GM13976 (cell line): ENCODE data around the gene FAM32A.

Experiments used
- DNase-seq: peaks from one replicate; pipeline ENCODE4 v3.0.0; 2012; ENCODE audit warnings: low spot score
- CTCF ChIP-seq: IDR thresholded peaks from 2 replicates; pipeline ENCODE4 v1.5.1; 2012; ENCODE audit warnings: borderline replicate concordance, mild to moderate bottlenecking; ENCODE audit not compliant: insufficient read depth; ENCODE audit errors: extremely low read depth, missing control alignments, control extremely low read depth
- in situ Hi-C: fragments of 300-500 bp; cut with MboI; formaldehyde crosslinking; loops from one replicate; pipeline ENCODE4 v1.12.0; 2022; ENCODE audit warnings: low sequenced_read_pairs, mixed read lengths, inconsistent platforms; ENCODE audit not compliant: unreplicated experiment

The FAM32A gene

GRCh38 chr19:16190736-16191135 lies 5.5 kb downstream of the FAM32A start:
- no peak for TF ChIP-seq CTCF
- in situ Hi-C loops = loop anchor here (10.0 to 25.0 kb wide), 2 partner anchors 146 to 553 kb away; partner anchors contain the start of gene CYP4F3

GRCh38 chr19:16191216-16191908 lies 6.2 kb downstream of the FAM32A start:
- TF ChIP-seq CTCF = no peak
- no peak for DNase-seq
- in situ Hi-C loops = loop anchor here (10.0 to 25.0 kb wide), 2 partner anchors 147 to 554 kb away; partner anchors contain the start of gene CYP4F3

More at GRCh38 chr19:16190736-16191135, 5.5 kb downstream of the FAM32A start:
- no peak for DNase-seq

GRCh38 chr19:16193466-16193865 lies 8.3 kb downstream of the FAM32A start:
- no peak for DNase-seq
- in situ Hi-C loops = loop anchor here (10.0 to 25.0 kb wide), 2 partner anchors 149 to 556 kb away; partner anchors contain the start of gene CYP4F3
- no peak for TF ChIP-seq CTCF

GRCh38 chr19:16197188-16197621 lies 12.0 kb downstream of the FAM32A start:
- in situ Hi-C loops = loop anchor here (10.0 to 25.0 kb wide), 2 partner anchors 152 to 560 kb away; partner anchors contain the start of gene CYP4F3
- peak; percentile 11 for DNase-seq
- TF ChIP-seq CTCF = no peak

GRCh38 chr19:16197622-16198369 lies 12.6 kb downstream of the FAM32A start, which contains the start of gene AP1M1:
TSS of gene AP1M1 (plus strand) at chr19:16197911. CDS start at chr19:16198027, 116 bp downstream.
- in situ Hi-C loops = loop anchor here (10.0 to 25.0 kb wide), 2 partner anchors 153 to 560 kb away; partner anchors contain the start of gene CYP4F3
- TF ChIP-seq CTCF = no peak
- peak; percentile 100 for DNase-seq

GRCh38 chr19:16198370-16198651 lies 13.1 kb downstream of the FAM32A start:
- TF ChIP-seq CTCF = no peak
- DNase-seq = no peak
- in situ Hi-C loops = loop anchor here (10.0 to 25.0 kb wide), 2 partner anchors 154 to 561 kb away; partner anchors contain the start of gene CYP4F3
